ENCODE data around the gene BRD8.
"Not testable (repeated sequence)": the region's sequence is repeated elsewhere in the genome, so short reads cannot be mapped to it uniquely, and the experiment has no call there.

BRD8 gene

GRCh38 chr5:138179277-138179857 lies 937 bp upstream of the BRD8 start:
- TF ChIP-seq EZH2 (IDR thresholded peaks at IDR 0.05) = no peak
- TF ChIP-seq FOXP2 (optimal IDR thresholded peaks at IDR 0.05; ENCODE audit: control extremely low read depth, extremely low read length, insufficient read depth) = no peak
- TF ChIP-seq POLR2AphosphoS5 (IDR thresholded peaks at IDR 0.05; ENCODE audit: borderline replicate concordance, low read depth, low read length) = no peak
- Histone ChIP-seq H3K4me3 (peak overlapping the region; percentile 87), H3K9me3 (ENCODE audit: low read depth, low read length) (no peaks in the 10 kb centered on the region), H3K36me3 (ENCODE audit: insufficient read depth, low read length) (peaks cover 60% of the 10 kb centered on the region), H3K9ac (ENCODE audit: insufficient read length) (peak overlapping the region; percentile 92), H3K27ac (peak overlapping the region; percentile 38; the same call in 1 of the 2 replicates)
- DNase-seq (ENCODE audit: low read depth, low spot score) = no peak

DNA sequence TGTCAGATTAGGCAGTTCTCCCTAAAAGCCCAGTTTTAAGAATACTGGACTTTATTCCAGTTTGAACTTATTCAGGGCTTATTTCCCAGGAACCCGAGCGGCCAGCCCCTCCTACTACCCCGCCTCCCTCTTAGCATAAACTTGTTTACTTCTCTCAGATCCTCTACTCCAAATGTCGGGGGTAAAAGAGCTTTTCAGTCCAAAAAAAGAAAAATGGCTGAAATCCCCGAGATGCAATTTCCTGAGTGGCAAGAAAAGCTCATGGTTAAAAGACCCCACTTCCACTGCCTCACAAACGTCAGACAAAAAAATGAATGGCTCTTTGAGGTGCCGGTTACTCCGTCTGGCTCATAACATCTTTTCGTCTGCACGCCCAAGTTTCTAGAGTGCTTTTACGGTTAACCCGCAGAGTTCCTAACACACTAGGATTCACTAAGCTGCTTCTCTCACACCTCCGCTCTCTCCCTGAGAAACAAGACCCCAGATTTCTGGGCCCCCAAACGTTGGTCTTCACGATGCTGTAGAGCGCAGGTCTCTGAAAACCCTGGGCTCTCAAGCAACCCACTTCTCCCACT lies 402 bp downstream of the BRD8 start:
- H3K9me3 ChIP-seq (ENCODE audit: low read depth, low read length) = no peaks in the 10 kb centered on the region
- no peak for DNase-seq (ENCODE audit: low read depth, low spot score)
- no peak for TF ChIP-seq FOXP2 (optimal IDR thresholded peaks at IDR 0.05; ENCODE audit: control extremely low read depth, extremely low read length, insufficient read depth)
- no peak for TF ChIP-seq POLR2AphosphoS5 (IDR thresholded peaks at IDR 0.05; ENCODE audit: borderline replicate concordance, low read depth, low read length)
- no peak for TF ChIP-seq EZH2 (IDR thresholded peaks at IDR 0.05)
- peaks cover 60% of the 10 kb centered on the region for H3K36me3 ChIP-seq (ENCODE audit: insufficient read depth, low read length)
- peak overlapping the region; percentile 87 for H3K4me3 ChIP-seq
- peak overlapping the region; percentile 94 for H3K27ac ChIP-seq
- H3K9ac ChIP-seq (ENCODE audit: insufficient read length) = peak overlapping the region; percentile 92

GRCh38 chr5:138170299-138170698 lies 8.1 kb downstream of the BRD8 start:
- no peak overlapping the region for H3K9ac ChIP-seq (ENCODE audit: insufficient read length)
- no peak for DNase-seq (ENCODE audit: low read depth, low spot score)
- H3K4me3 ChIP-seq = no peak overlapping the region
- H3K36me3 ChIP-seq (ENCODE audit: insufficient read depth, low read length) = peaks cover 95% of the 10 kb centered on the region
- H3K9me3 ChIP-seq (ENCODE audit: low read depth, low read length) = no peaks in the 10 kb centered on the region
- no peak overlapping the region for H3K27ac ChIP-seq
- TF ChIP-seq EZH2 (IDR thresholded peaks at IDR 0.05) (no peak), FOXP2 (optimal IDR thresholded peaks at IDR 0.05; ENCODE audit: control extremely low read depth, extremely low read length, insufficient read depth) (no peak), POLR2AphosphoS5 (IDR thresholded peaks at IDR 0.05; ENCODE audit: borderline replicate concordance, low read depth, low read length) (no peak)

- TF ChIP-seq FOXP2 (optimal IDR thresholded peaks at IDR 0.05; ENCODE audit: control extremely low read depth, extremely low read length, insufficient read depth) (no peak), POLR2AphosphoS5 (IDR thresholded peaks at IDR 0.05; ENCODE audit: borderline replicate concordance, low read depth, low read length) (no peak), EZH2 (IDR thresholded peaks at IDR 0.05) (no peak)
- peaks cover 95% of the 10 kb centered on the region for H3K36me3 ChIP-seq (ENCODE audit: insufficient read depth, low read length)
- no peak overlapping the region for H3K27ac ChIP-seq
- H3K9me3 ChIP-seq (ENCODE audit: low read depth, low read length) = no peaks in the 10 kb centered on the region
- no peak overlapping the region for H3K4me3 ChIP-seq
- DNase-seq (ENCODE audit: low read depth, low spot score) = no peak
- H3K9ac ChIP-seq (ENCODE audit: insufficient read length) = no peak overlapping the region
Measured at GRCh38 chr5:138169124-138169523, 9.3 kb downstream of the BRD8 start.

DNA sequence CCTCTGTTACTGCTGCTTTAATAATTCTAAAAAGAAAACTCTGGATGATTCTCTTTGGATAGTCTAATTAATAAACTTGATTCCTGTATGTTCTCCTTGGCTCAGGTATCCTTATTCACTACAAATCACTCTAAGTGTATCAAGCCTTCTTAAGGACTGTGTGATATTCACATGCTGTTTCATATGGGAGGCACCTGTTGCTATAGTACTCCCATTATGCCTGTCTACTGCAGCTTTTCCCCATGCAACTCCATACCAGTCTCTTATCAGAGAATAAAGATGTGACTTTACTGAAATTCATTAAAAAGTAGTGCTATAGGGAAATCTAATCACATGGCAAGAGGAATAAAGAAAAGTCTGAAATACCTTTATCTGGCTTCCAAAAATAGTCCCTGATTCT lies 14.7 kb downstream of the BRD8 start:
- Histone ChIP-seq H3K9ac (ENCODE audit: insufficient read length) (no peak overlapping the region), H3K27ac (no peak overlapping the region), H3K9me3 (ENCODE audit: low read depth, low read length) (no peaks in the 10 kb centered on the region), H3K36me3 (ENCODE audit: insufficient read depth, low read length) (peaks cover 96% of the 10 kb centered on the region), H3K4me3 (no peak overlapping the region)
- no peak for TF ChIP-seq POLR2AphosphoS5 (IDR thresholded peaks at IDR 0.05; ENCODE audit: borderline replicate concordance, low read depth, low read length)
- no peak for TF ChIP-seq FOXP2 (optimal IDR thresholded peaks at IDR 0.05; ENCODE audit: control extremely low read depth, extremely low read length, insufficient read depth)
- no peak for TF ChIP-seq EZH2 (IDR thresholded peaks at IDR 0.05)
- no peak for DNase-seq (ENCODE audit: low read depth, low spot score)

DNA sequence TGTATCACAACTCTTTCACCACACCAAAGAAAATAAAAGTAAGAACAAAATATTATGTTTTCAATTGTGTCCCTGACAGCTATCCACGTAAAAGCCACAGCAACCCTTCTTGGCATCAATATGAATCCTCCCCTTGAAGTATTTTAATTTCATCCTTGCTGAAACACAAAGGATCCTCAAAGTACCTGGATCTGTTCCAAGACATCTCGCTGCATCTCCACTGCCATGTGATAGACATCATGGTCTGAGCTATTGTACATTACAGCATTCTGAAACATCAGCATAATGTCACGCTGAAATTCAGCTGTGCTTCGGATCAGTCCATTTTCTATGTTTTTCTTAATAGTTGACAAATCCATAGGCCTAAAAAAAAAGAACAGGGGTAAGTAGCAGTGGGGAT lies 17.7 kb downstream of the BRD8 start:
- Histone ChIP-seq H3K27ac (no peak overlapping the region), H3K36me3 (ENCODE audit: insufficient read depth, low read length) (peaks cover 91% of the 10 kb centered on the region), H3K9me3 (ENCODE audit: low read depth, low read length) (no peaks in the 10 kb centered on the region), H3K9ac (ENCODE audit: insufficient read length) (no peak overlapping the region), H3K4me3 (no peak overlapping the region)
- no peak for DNase-seq (ENCODE audit: low read depth, low spot score)
- no peak for TF ChIP-seq EZH2 (IDR thresholded peaks at IDR 0.05)
- no peak for TF ChIP-seq POLR2AphosphoS5 (IDR thresholded peaks at IDR 0.05; ENCODE audit: borderline replicate concordance, low read depth, low read length)
- no peak for TF ChIP-seq FOXP2 (optimal IDR thresholded peaks at IDR 0.05; ENCODE audit: control extremely low read depth, extremely low read length, insufficient read depth)

DNA sequence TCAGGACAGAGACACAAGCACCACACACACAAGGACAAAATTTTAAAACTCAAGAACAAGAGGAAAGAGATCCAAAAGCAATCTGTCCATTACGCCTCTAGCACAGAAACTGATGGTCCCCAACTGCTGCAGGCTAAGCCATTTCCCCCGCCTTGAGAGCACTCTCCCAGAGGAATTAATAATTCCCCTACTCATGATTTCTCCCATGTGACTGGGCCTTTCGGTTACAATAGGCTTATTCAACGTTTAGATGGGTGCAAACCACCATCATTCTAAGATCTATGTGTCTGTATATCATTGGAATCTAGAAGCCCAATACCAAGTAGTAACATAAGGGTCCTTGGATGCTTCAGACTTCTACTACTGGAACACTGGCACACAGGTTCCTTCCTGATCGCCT lies 18.8 kb downstream of the BRD8 start:
- H3K27ac ChIP-seq = no peak overlapping the region
- H3K9ac ChIP-seq (ENCODE audit: insufficient read length) = no peak overlapping the region
- H3K9me3 ChIP-seq (ENCODE audit: low read depth, low read length) = no peaks in the 10 kb centered on the region
- no peak for DNase-seq (ENCODE audit: low read depth, low spot score)
- TF ChIP-seq EZH2 (IDR thresholded peaks at IDR 0.05) = no peak
- TF ChIP-seq FOXP2 (optimal IDR thresholded peaks at IDR 0.05; ENCODE audit: control extremely low read depth, extremely low read length, insufficient read depth) = no peak
- no peak for TF ChIP-seq POLR2AphosphoS5 (IDR thresholded peaks at IDR 0.05; ENCODE audit: borderline replicate concordance, low read depth, low read length)
- peaks cover 81% of the 10 kb centered on the region for H3K36me3 ChIP-seq (ENCODE audit: insufficient read depth, low read length)
- H3K4me3 ChIP-seq = no peak overlapping the region

- H3K4me3 ChIP-seq = no peak overlapping the region
- TF ChIP-seq EZH2 (IDR thresholded peaks at IDR 0.05) (no peak), POLR2AphosphoS5 (IDR thresholded peaks at IDR 0.05; ENCODE audit: borderline replicate concordance, low read depth, low read length) (no peak), FOXP2 (optimal IDR thresholded peaks at IDR 0.05; ENCODE audit: control extremely low read depth, extremely low read length, insufficient read depth) (no peak)
- H3K9ac ChIP-seq (ENCODE audit: insufficient read length) = no peak overlapping the region
- H3K9me3 ChIP-seq (ENCODE audit: low read depth, low read length) = no peaks in the 10 kb centered on the region
- no peak overlapping the region for H3K27ac ChIP-seq
- peaks cover 60% of the 10 kb centered on the region for H3K36me3 ChIP-seq (ENCODE audit: insufficient read depth, low read length)
- no peak for DNase-seq (ENCODE audit: low read depth, low spot score)
Measured at GRCh38 chr5:138157626-138158025, 20.8 kb downstream of the BRD8 start.

GRCh38 chr5:138155977-138156376 lies 22.5 kb downstream of the BRD8 start:
- DNase-seq (ENCODE audit: low read depth, low spot score); H3K4me3 ChIP-seq; H3K27ac ChIP-seq; H3K9ac ChIP-seq (ENCODE audit: insufficient read length); H3K9me3 ChIP-seq (ENCODE audit: low read depth, low read length): not testable (repeated sequence)
- H3K36me3 ChIP-seq (ENCODE audit: insufficient read depth, low read length) = peaks cover 46% of the 10 kb centered on the region
